ENCODE data around the gene GRAP.

Gene GRAP

DNA sequence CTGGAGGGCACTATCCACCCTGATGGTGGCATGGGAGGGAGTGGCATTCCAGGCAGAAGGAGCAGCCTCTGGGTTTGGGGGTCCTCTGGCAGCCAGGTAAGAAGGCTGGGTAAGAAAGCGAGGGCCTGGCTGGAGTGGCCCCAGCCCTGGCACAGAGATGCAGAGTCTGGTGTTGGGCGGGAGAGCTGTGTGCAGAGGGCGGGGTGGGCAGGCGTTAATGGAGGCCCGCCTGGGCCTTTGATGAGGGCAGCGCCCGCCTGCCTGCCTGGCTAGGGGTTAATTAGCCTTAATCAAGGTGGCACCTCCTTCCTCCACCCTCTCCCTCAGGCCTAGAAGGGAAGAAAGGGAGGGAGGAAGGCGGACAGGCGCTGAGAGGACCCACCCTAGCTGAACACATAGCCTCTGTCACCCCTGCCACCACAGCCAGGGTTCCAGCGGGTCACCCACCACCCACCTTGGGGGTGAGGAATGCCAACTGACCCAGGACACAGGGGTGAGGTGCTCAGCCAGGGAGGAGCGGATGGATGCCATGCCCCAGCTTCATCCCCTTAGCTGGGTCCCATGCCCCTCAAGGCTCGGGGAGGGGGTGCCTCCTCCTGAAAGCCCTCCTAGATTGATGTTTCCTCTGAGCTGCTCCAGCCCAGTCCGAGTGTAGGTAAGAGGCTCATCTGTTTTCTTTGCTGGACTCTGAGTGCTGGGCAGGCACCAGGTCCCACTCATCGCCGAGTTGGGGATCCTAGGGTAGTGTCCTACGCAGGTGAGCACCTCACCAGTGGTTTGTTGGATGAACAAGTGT, 28.8 kb downstream of the GRAP start:
- no peak for DNase-seq

- no peak for DNase-seq
Measured at GRCh38 chr17:19017401-19017800, 29.4 kb downstream of the GRAP start.

DNA sequence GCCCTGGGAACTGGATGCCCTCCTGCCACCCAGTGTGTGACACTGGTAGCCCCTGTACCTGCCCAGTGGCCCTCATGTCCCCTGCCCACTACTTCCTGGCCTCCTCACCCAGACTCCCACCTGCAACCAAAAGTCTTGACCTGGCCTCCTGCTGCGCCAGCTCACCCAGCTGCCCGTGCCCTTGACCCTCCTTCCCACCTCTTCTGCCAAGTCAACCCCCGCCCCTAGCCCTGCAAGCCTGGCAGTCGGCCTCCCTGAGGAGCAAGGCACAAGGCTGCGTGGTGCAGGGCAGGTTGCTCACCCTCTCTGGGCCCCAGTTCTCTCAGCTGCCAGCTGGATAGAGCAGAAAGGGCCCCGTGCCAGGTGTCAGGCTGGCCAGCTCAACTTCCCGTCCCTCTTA, 29.9 kb downstream of the GRAP start:
- DNase-seq: no peak

DNA sequence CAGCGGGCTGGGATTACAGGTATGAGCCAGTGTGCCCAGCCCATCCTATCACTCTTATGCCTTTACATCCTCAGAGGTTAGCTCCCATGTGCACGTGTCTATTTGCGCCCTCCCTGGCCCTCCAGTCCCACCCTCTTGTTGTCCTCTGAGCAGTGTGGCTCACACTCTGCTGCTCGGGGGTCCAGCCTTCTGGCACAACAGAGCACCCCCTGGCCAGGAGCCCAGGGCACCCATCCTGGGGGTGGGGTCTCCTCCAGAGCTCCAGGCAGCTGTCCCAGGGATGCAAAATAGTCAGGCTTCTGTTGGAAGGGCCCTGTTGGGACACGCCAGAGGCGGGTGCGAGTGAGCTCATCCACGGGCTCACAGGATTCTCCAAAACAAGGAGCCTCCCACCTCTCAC, 30.5 kb downstream of the GRAP start:
- no peak for DNase-seq

GRCh38 chr17:19015428-19015827, 31.3 kb downstream of the GRAP start:
- DNase-seq: no peak

GRCh38 chr17:19014628-19015215, 32.0 kb downstream of the GRAP start:
- no peak for DNase-seq

- DNase-seq: no peak
Measured at GRCh38 chr17:19013806-19014627, 32.7 kb downstream of the GRAP start.

GRCh38 chr17:19013226-19013625, 33.5 kb downstream of the GRAP start:
- DNase-seq: no peak

- DNase-seq: no peak
Measured at GRCh38 chr17:19012171-19013080, 34.3 kb downstream of the GRAP start.

DNA sequence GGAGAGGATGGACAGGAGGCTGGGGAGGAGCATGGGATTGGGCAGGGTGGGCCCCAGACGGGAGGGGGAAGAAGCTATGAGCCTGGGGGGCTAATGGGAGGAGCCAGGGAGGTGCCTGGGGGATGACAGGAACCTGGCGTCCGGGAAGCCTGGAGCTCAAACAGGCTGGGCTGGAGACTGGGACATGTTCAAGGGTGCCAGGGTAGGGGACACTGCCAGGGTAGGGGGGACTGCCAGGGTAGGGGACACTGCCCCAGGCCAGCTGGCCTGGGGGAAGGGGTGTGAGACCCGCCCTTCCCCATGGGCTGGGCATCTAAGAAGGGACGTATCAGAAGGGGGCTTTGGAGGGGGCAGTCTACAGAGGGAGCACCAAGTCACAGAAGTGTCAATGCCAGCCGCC, 35.2 kb downstream of the GRAP start:
- DNase-seq: no peak

- no peak for DNase-seq
Measured at GRCh38 chr17:19010729-19011505, 35.8 kb downstream of the GRAP start.

DNA sequence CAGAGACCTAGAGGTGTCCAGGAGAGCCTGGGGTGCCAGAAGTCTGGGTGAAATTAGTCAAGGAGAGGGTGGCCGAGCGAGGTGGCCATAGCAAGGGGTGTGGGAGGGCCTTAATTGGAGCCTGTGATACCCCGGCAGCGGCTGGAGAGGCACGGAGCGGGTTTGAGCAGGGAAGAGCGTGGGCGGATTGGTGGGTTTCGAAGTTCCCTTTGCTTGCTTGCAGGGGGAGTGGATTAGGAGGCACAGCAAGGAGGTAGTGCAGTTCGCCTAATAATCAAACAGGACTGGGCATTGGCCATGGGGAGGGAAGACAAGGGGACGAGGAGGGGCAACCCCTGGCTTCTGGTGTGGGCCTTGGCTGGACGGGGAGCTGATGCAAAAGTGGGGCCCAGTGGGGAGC, 36.8 kb downstream of the GRAP start:
- no peak for DNase-seq

GRCh38 chr17:19006698-19007097, 40.1 kb downstream of the GRAP start:
- DNase-seq: no peak

- no peak for DNase-seq
Measured at GRCh38 chr17:19005789-19006430, 40.8 kb downstream of the GRAP start.

GRCh38 chr17:19005137-19005773, 41.5 kb downstream of the GRAP start:
- DNase-seq: no peak

DNA sequence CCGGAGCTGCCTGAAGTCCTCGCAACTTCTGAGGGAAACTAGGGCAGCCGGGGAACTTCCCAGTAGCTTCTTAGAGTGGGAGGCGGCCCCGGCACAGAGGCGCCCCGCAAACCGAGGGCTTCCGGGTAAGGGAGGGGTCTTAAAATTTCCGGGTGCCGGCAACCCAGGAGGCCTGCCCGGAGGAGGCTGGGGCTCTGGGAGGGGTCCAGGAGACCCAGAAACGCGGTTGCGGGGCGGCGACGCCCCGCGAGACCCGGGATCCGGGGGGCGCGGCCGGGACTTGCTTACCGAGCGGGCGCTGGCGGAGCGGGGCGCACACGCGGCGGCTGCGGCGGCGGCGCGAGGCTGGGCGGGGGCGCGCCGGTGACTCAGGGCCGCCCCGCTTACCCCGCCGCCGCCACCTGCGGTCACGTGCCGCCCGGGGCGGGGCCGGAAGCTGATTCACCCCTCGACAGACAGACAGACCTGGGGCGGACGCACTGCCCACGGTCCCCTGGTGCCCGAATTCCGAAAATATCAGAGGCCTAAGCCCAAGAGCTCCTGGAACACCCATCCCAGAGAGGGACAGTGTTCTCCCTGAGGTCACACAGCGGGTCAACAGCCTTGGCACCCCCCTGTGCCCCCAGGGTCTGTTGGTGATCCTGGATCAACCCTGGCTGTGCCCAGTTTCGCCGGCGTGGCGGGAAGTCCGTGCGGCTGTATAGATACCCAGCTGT, 42.2 kb downstream of the GRAP start, which contains the start of gene FAM83G:
Gene FAM83G (minus strand): TSS at position 344 of the 716 bp plus-strand sequence. CDS start 723 bp downstream, outside the sequence.
- DNase-seq: peak; percentile 88

- DNase-seq: peak; percentile 23
Measured at GRCh38 chr17:19003543-19004420, 43.0 kb downstream of the GRAP start.

GRCh38 chr17:19002805-19003542, 43.8 kb downstream of the GRAP start:
- DNase-seq: no peak

All from activated gamma-delta T cell treated with Interleukin-2 at 50 U/mL for 16 hours (primary cell).